H9 (cell line): ENCODE results near the gene WDR59. TPM values are rescaled to one million over a fixed set of nuclear protein-coding genes. Genes with fewer than 3 reads are reported as not detected.

Experiments used
- DNase-seq: peaks from one replicate; pipeline ENCODE4 v3.0.0-alpha.2; 2017
- H2AFZ ChIP-seq: one replicate; pipeline ENCODE4 v1.6.1; 2013; ENCODE audit warnings: mild to moderate bottlenecking, low read length, control low read depth, moderate library complexity
- H2AK5ac ChIP-seq: 2 replicates; pipeline ENCODE4 v1.6.1; 2013; ENCODE audit warnings: low read length, control low read depth, mixed read lengths; ENCODE audit not compliant: insufficient read length
- H2BK120ac ChIP-seq: one replicate; pipeline ENCODE4 v1.6.1; 2013; ENCODE audit warnings: low read depth, mild to moderate bottlenecking, low read length, control low read depth, inconsistent platforms; ENCODE audit not compliant: poor library complexity, severe bottlenecking
- H2BK12ac ChIP-seq: 2 replicates; pipeline ENCODE4 v1.6.1; 2013; ENCODE audit warnings: low read length, control low read depth, mixed read lengths, low read depth; ENCODE audit not compliant: insufficient read length
- H2BK15ac ChIP-seq: 2 replicates; pipeline ENCODE4 v1.6.1; 2013; ENCODE audit warnings: low read depth, low read length, control low read depth
- H2BK20ac ChIP-seq: one replicate; pipeline ENCODE4 v1.6.1; 2013; ENCODE audit warnings: low read depth, mild to moderate bottlenecking, low read length, control low read depth, inconsistent platforms; ENCODE audit not compliant: poor library complexity, severe bottlenecking
- H2BK5ac ChIP-seq: 2 replicates; pipeline ENCODE4 v1.6.1; 2013; ENCODE audit warnings: low read length, control low read depth, mixed read lengths; ENCODE audit not compliant: insufficient read length
- H3K14ac ChIP-seq: 2 replicates; pipeline ENCODE4 v1.6.1; 2013; ENCODE audit warnings: low read length, control low read depth; ENCODE audit not compliant: insufficient read depth
- H3K18ac ChIP-seq: 2 replicates; pipeline ENCODE4 v1.6.1; 2013; ENCODE audit warnings: low read depth, mild to moderate bottlenecking, mixed read lengths, low read length, control low read depth; ENCODE audit not compliant: insufficient read length
- H3K23ac ChIP-seq: 2 replicates; pipeline ENCODE4 v1.6.1; 2013; ENCODE audit warnings: low read length, control low read depth, mixed read lengths, low read depth; ENCODE audit not compliant: insufficient read length
- H3K23me2 ChIP-seq: 2 replicates; pipeline ENCODE4 v1.6.1; 2013; ENCODE audit warnings: low read depth, mild to moderate bottlenecking, mixed read lengths, low read length, control low read depth; ENCODE audit not compliant: insufficient read length, poor library complexity, severe bottlenecking
- H3K27ac ChIP-seq: 2 replicates; pipeline ENCODE4 v1.5.1; 2013; ENCODE audit warnings: low read length, control low read depth, mixed read lengths, low read depth; ENCODE audit not compliant: insufficient read length
- H3K27me3 ChIP-seq: 2 replicates; pipeline ENCODE4 v1.6.1; 2013; ENCODE audit warnings: low read length, control low read depth, inconsistent platforms; ENCODE audit not compliant: insufficient read depth
- H3K4ac ChIP-seq: 2 replicates; pipeline ENCODE4 v1.6.1; 2013; ENCODE audit warnings: low read depth, mild to moderate bottlenecking, control low read depth, inconsistent platforms, low read length, moderate library complexity
- H3K4me1 ChIP-seq: 2 replicates; pipeline ENCODE4 v1.6.1; 2013; ENCODE audit warnings: low read length, control low read depth, inconsistent platforms; ENCODE audit not compliant: insufficient read depth
- H3K4me2 ChIP-seq: 2 replicates; pipeline ENCODE4 v1.6.1; 2013; ENCODE audit warnings: low read length, control low read depth, mixed read lengths; ENCODE audit not compliant: insufficient read length, insufficient read depth
- H3K56ac ChIP-seq: 2 replicates; pipeline ENCODE4 v1.6.1; 2013; ENCODE audit warnings: low read depth, mild to moderate bottlenecking, mixed read lengths, low read length, control low read depth; ENCODE audit not compliant: insufficient read length
- H3K79me1 ChIP-seq: 2 replicates; pipeline ENCODE4 v1.6.1; 2013; ENCODE audit warnings: low read depth, mild to moderate bottlenecking, moderate library complexity, low read length, control low read depth, inconsistent platforms; ENCODE audit not compliant: insufficient read depth, poor library complexity, severe bottlenecking
- H3K79me2 ChIP-seq: 2 replicates; pipeline ENCODE4 v1.6.1; 2013; ENCODE audit warnings: low read length, control low read depth, inconsistent platforms; ENCODE audit not compliant: insufficient read depth
- H3K9ac ChIP-seq: 2 replicates; pipeline ENCODE4 v1.6.1; 2013; ENCODE audit warnings: low read length, control low read depth, mixed read lengths; ENCODE audit not compliant: insufficient read length; ENCODE audit errors: extremely low read depth
- H3K9me3 ChIP-seq: one replicate; pipeline ENCODE4 v1.6.1; 2013; ENCODE audit warnings: low read depth, low read length, inconsistent platforms; ENCODE audit not compliant: control insufficient read depth
- H3T11ph ChIP-seq: one replicate; pipeline ENCODE4 v1.6.1; 2013; ENCODE audit warnings: mild to moderate bottlenecking, low read length, control low read depth, inconsistent platforms
- H4K20me1 ChIP-seq: one replicate; pipeline ENCODE4 v1.6.1; 2013; ENCODE audit not compliant: control insufficient read depth, insufficient read length, insufficient read depth
- H4K5ac ChIP-seq: 2 replicates; pipeline ENCODE4 v1.6.1; 2013; ENCODE audit warnings: low read depth, mild to moderate bottlenecking, mixed read lengths, low read length, control low read depth; ENCODE audit not compliant: insufficient read length
- H4K8ac ChIP-seq: replicated peaks from 2 replicates; pipeline ENCODE4 v1.6.1; 2013; ENCODE audit warnings: low read length, control low read depth, mixed read lengths, low read depth; ENCODE audit not compliant: insufficient read length
- H4K91ac ChIP-seq: 2 replicates; pipeline ENCODE4 v1.6.1; 2013; ENCODE audit warnings: low read depth, mild to moderate bottlenecking, moderate library complexity, mixed read lengths, low read length, control low read depth; ENCODE audit not compliant: insufficient read length
- H3K27ac Mint-ChIP-seq, 3 experiments: 2 replicates in 2 of 3; 3 replicates in 1 of 3; pipeline ENCODE4 v1.8.0; 2020 to 2021; ENCODE audit warnings: mixed read lengths in 3 of 3, mild to moderate bottlenecking in 1 of 3, moderate library complexity in 1 of 3
- H3K27me3 Mint-ChIP-seq: 2 replicates; pipeline ENCODE4 v1.8.0; 2021; ENCODE audit warnings: low read depth, mild to moderate bottlenecking, moderate library complexity, mixed read lengths
- H3K36me3 Mint-ChIP-seq, 3 experiments: 2 replicates in 2 of 3; 3 replicates in 1 of 3; pipeline ENCODE4 v1.8.0; 2020 to 2021; ENCODE audit warnings: low read depth in 3 of 3, mixed read lengths in 3 of 3; ENCODE audit not compliant: insufficient read depth in 1 of 3
- H3K4me1 Mint-ChIP-seq, 2 experiments: 2 replicates each; pipeline ENCODE4 v1.8.0; 2020; ENCODE audit warnings: mixed read lengths in 2 of 2
- H3K4me3 Mint-ChIP-seq, 2 experiments: 2 replicates in 1 of 2; 3 replicates in 1 of 2; pipeline ENCODE4 v1.8.0; 2020 to 2021; ENCODE audit warnings: mild to moderate bottlenecking in 2 of 2, mixed read lengths in 2 of 2, moderate library complexity in 1 of 2
- H3K9me3 Mint-ChIP-seq, 2 experiments: 2 replicates in 1 of 2; 3 replicates in 1 of 2; pipeline ENCODE4 v1.8.0; 2020; ENCODE audit warnings: mild to moderate bottlenecking in 2 of 2, mixed read lengths in 2 of 2, moderate library complexity in 1 of 2
- CTCF ChIP-seq: fragments of 200-600 bp; sonication (generic); conservative IDR thresholded peaks from 3 replicates; pipeline ENCODE4 v1.8.0; 2021; ENCODE audit warnings: antibody characterized with exemption, mild to moderate bottlenecking
- WGBS: extraction: QIAGEN DNeasy Blood & Tissue Kit; methylation state at CpG from one replicate; pipeline ENCODE4 v1.1.7; 2013; ENCODE audit warnings: missing lambda C conversion rate, low lambda C conversion rate, mixed read lengths; ENCODE audit not compliant: insufficient read length; ENCODE audit errors: extremely low coverage; 5-methylcytosine and 5-hydroxymethylcytosine counted together
- total RNA-seq: library from RNA; stranded (reverse); gene quantifications from 2 replicates; pipeline ENCODE4 v1.2.1, GENCODE V29; 2021

The WDR59 gene
- total RNA-seq, 1 experiment from 2014 or later, result 97.5 TPM

DNA sequence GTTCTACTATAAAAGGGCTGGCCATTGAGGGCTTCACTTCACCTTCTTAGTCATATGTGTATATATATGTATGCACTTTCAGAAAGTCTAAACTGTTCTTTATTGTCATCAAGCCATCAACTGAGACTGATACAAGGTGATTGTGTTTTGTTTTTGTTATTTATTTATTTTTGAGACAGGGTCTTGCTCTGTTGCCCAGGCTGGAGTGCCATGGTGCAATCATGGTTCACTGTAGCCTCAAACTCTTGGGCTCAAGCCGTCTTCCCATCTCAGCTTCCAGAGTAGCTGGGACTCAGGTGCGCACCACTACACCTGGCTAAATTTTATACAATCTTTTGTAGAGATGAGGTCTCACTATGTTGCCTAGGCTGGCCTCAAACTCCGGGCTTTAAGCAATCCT, 19.5 kb upstream of the WDR59 start:
- Histone ChIP-seq H3K4ac (no peak overlapping the region), H3K79me1 (peaks cover 11% of the 10 kb centered on the region), H2AFZ (no peak overlapping the region), H4K5ac (no peak overlapping the region), H3K14ac (no peak overlapping the region), H3K4me1 (no peaks in the 10 kb centered on the region), H3T11ph (no peak overlapping the region), H2BK120ac (no peak overlapping the region), H3K9me3 (no peaks in the 10 kb centered on the region), H3K23me2 (peaks cover 14% of the 10 kb centered on the region), H2AK5ac (no peak overlapping the region), H3K18ac (no peak overlapping the region), H3K79me2 (peaks cover 32% of the 10 kb centered on the region; the same call in 1 of the 2 replicates), H2BK12ac (no peak overlapping the region), H2BK15ac (no peak overlapping the region), H3K27ac (no peak overlapping the region), H3K27me3 (no peaks in the 10 kb centered on the region), H4K8ac (no peak overlapping the region), H3K56ac (no peak overlapping the region), H2BK20ac (no peak overlapping the region), H3K23ac (no peak overlapping the region), H3K4me2 (no peak overlapping the region), H3K9ac (no peak overlapping the region), H4K20me1 (no peaks in the 10 kb centered on the region), H2BK5ac (no peak overlapping the region), H4K91ac (no peak overlapping the region)
- H3K4me3 Mint-ChIP-seq, result no peak overlapping the region
- peaks cover 5% of the 10 kb centered on the region for H3K27me3 Mint-ChIP-seq
- DNase-seq, result no peak
- WGBS, result no CpG with 5 or more reads among the region's 3 CpGs
- no peak overlapping the region; a peak in 1 of 7 replicates for H3K27ac Mint-ChIP-seq
- peaks cover 0 to 2% of the 10 kb centered on the region in 2 experiments; a peak in 1 of 5 replicates for H3K9me3 Mint-ChIP-seq
- H3K4me1 Mint-ChIP-seq, result peaks cover 39 to 44% of the 10 kb centered on the region in 2 experiments
- no peak for TF ChIP-seq CTCF
- H3K36me3 Mint-ChIP-seq, result peaks cover 5 to 27% (median 13%) of the 10 kb centered on the region in 3 experiments; a peak in 5 of 7 replicates
